Endothelial cell of hepatic sinusoid (primary cell): Measurements from ENCODE around the gene RTEL1.
"Not testable (repeated sequence)": the region's sequence is repeated elsewhere in the genome, so short reads cannot be mapped to it uniquely, and the experiment has no call there.

Source experiments
- in situ Hi-C: cut with HindIII; loops from 2 replicates; pipeline ENCODE4 v1.10.0; 2017; ENCODE audit warnings: low sequenced_read_pairs

Gene RTEL1

GRCh38 chr20:63626424-63627128 lies 31.5 kb upstream of the RTEL1 start, which contains the start of gene GMEB2:
TSS of gene GMEB2 (minus strand) at chr20:63627101. CDS start at chr20:63619397, 7,704 bp downstream.
- in situ Hi-C loops: no loop called here

- in situ Hi-C loops: no loop called here
These were observed 30.9 kb upstream of the RTEL1 start for GRCh38 chr20:63627129-63627750.

- in situ Hi-C loops: no loop called here
These were observed 30.3 kb upstream of the RTEL1 start for GRCh38 chr20:63627751-63628245.

- in situ Hi-C loops: no loop called here
These were observed 29.7 kb upstream of the RTEL1 start for GRCh38 chr20:63628246-63628975.

GRCh38 chr20:63630956-63631355 lies 27.2 kb upstream of the RTEL1 start:
- in situ Hi-C loops: not testable (repeated sequence)

- in situ Hi-C loops: not testable (repeated sequence)
These were observed 26.7 kb upstream of the RTEL1 start for GRCh38 chr20:63631426-63631825.

- in situ Hi-C loops: no loop called here
These were observed 24.4 kb upstream of the RTEL1 start for GRCh38 chr20:63633732-63634131.

GRCh38 chr20:63635431-63636141 lies 22.5 kb upstream of the RTEL1 start:
- in situ Hi-C loops: no loop called here

DNA sequence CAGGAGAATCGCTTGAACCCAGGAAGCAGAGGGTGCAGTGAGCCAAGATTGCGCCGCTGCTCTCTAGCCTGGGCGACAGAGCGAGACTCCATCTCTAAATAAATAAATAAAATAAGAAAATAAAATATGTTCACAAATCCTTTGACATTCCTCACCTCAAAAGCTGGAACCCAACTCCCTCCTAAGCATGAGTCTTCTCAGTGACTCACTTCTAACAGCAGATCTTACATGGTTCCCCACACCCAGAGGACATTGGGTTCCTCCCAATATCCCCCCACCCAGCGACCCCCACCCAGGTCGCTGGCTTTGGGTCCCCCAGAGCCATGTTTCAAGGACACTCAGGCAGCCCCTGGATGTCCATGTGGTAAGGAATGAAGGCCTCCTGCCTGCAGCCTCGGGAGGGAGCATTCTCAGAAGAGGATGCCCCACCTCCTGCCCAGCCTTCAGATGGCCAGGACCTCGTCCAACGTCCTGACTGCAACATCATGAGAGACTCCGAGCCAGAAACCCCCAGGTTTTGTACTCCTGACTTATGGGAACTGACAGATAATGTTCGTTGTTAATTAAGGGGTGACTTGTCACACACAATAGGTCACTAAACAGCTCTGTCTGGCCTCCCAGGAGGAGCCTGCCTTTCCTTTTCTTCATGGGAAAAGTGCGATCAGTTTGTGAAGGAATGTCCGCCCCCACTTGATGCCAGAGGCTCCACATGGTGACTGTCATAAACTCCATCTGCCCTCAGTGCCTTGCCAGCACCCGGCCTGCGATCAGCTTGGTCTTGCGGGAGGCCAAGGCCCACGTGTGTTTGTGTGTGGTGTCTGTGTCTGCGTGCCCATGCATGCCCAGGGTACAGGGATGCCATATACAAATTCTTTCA lies 21.1 kb upstream of the RTEL1 start:
- in situ Hi-C loops: no loop called here

- in situ Hi-C loops: no loop called here
These were observed 18.8 kb upstream of the RTEL1 start for GRCh38 chr20:63639093-63639975.

DNA sequence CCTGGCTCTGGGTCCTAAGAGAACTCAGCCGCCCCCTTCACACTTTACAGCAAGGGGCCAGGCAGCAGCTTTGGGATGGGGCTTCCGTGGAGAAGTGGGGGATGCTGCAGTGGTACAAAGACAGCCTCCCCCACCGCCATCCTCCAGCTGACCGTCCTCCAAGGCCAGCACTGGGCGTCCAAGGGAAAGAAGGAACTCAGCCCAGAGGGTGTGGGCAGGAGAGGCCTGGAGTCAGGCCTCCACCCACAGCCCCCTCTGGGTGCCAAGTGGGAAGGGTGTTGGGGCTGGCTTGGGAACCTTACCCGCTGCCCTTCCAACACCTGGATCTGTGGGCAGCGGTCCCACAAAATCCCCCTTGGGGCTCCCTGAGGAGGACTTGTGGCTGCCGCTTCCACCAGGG lies 18.0 kb upstream of the RTEL1 start:
- in situ Hi-C loops: no loop called here

DNA sequence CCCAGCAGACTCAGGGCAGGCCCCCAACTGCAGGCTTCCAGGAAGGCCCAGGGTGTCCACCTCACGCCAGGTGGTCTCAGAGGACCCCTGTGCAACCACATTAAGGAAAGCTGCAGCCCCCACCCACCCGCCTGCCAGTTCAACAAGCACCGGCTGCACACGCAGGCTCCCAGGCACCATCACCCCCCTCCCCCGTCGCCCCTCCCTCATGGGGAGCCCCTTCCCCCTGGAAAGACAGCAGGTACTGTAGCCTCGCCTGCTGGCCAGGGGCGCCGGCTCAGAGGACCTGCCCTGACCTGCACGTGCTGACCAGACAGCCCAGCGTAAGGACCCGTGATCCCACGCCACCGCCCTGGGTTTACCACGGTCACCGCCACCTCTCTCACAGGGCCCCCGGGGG lies 17.4 kb upstream of the RTEL1 start:
- in situ Hi-C loops: not testable (repeated sequence)

- in situ Hi-C loops: no loop called here
These were observed 16.8 kb upstream of the RTEL1 start for GRCh38 chr20:63641146-63641791.

- in situ Hi-C loops: no loop called here
These were observed 16.2 kb upstream of the RTEL1 start for GRCh38 chr20:63641792-63642523.

GRCh38 chr20:63642527-63643247 lies 15.4 kb upstream of the RTEL1 start:
- in situ Hi-C loops: no loop called here

GRCh38 chr20:63643499-63643898 lies 14.6 kb upstream of the RTEL1 start:
- in situ Hi-C loops: no loop called here

GRCh38 chr20:63643946-63644345 lies 14.2 kb upstream of the RTEL1 start:
- in situ Hi-C loops: no loop called here
